Neuronal stem cell (in vitro differentiated cells): ENCODE data around the gene TYRO3.

Source experiments
- DNase-seq: peaks from one replicate; pipeline ENCODE4 v3.0.0-alpha.2; 2013; ENCODE audit warnings: low spot score
- H2AFZ ChIP-seq: one replicate; pipeline ENCODE4 v1.6.1; 2013; ENCODE audit warnings: mild to moderate bottlenecking, low read length, inconsistent platforms
- H2AK5ac ChIP-seq: 2 replicates; pipeline ENCODE4 v1.6.1; 2013; ENCODE audit warnings: low read depth, mild to moderate bottlenecking, inconsistent platforms, low read length, moderate library complexity, mixed read lengths
- H2BK120ac ChIP-seq: 2 replicates; pipeline ENCODE4 v1.6.1; 2013; ENCODE audit warnings: low read depth, mild to moderate bottlenecking, inconsistent platforms, low read length, moderate library complexity, mixed read lengths
- H2BK12ac ChIP-seq: one replicate; pipeline ENCODE4 v1.6.1; 2013; ENCODE audit warnings: low read length, inconsistent platforms
- H2BK15ac ChIP-seq: 2 replicates; pipeline ENCODE4 v1.6.1; 2013; ENCODE audit warnings: mild to moderate bottlenecking, low read length, inconsistent platforms, mixed read lengths
- H2BK5ac ChIP-seq: one replicate; pipeline ENCODE4 v1.6.1; 2013; ENCODE audit warnings: inconsistent platforms, mild to moderate bottlenecking, low read length, moderate library complexity
- H3K14ac ChIP-seq: one replicate; pipeline ENCODE4 v1.6.1; 2013; ENCODE audit warnings: low read length, inconsistent platforms
- H3K18ac ChIP-seq: 2 replicates; pipeline ENCODE4 v1.6.1; 2013; ENCODE audit warnings: low read length, inconsistent platforms
- H3K23ac ChIP-seq: 2 replicates; pipeline ENCODE4 v1.6.1; 2013; ENCODE audit warnings: low read depth, mild to moderate bottlenecking, mixed read lengths, low read length, inconsistent platforms; ENCODE audit not compliant: poor library complexity
- H3K27ac ChIP-seq: replicated peaks from 3 replicates; pipeline ENCODE4 v1.5.1; 2013; ENCODE audit warnings: low read length, inconsistent platforms
- H3K27me3 ChIP-seq, 3 experiments: 2 replicates each; pipeline ENCODE4 v1.6.1; 2013; ENCODE audit warnings: low read length in 3 of 3, mild to moderate bottlenecking in 2 of 3, inconsistent platforms in 1 of 3, low read depth in 1 of 3, mixed read lengths in 1 of 3, moderate library complexity in 1 of 3; ENCODE audit not compliant: control insufficient read depth in 3 of 3, insufficient read depth in 3 of 3
- H3K36me3 ChIP-seq, 2 donors: replicated peaks in 1 of 2; 2 replicates each; pipeline ENCODE4 v1.6.1; 2013; ENCODE audit warnings: low read length in 2 of 2; ENCODE audit not compliant: control insufficient read depth in 2 of 2, insufficient read depth in 2 of 2
- H3K4ac ChIP-seq: 2 replicates; pipeline ENCODE4 v1.6.1; 2013; ENCODE audit warnings: inconsistent platforms, mild to moderate bottlenecking, low read length, moderate library complexity
- H3K4me1 ChIP-seq, 2 donors: 1 replicate in 1 of 2; 2 replicates in 1 of 2; pipeline ENCODE4 v1.6.1; 2013; ENCODE audit warnings: low read length in 2 of 2, low read depth in 1 of 2; ENCODE audit not compliant: control insufficient read depth in 2 of 2, insufficient read depth in 1 of 2
- H3K4me2 ChIP-seq: one replicate; pipeline ENCODE4 v1.6.1; 2013; ENCODE audit warnings: mild to moderate bottlenecking, low read length, inconsistent platforms; ENCODE audit not compliant: insufficient read depth, poor library complexity, severe bottlenecking
- H3K4me3 ChIP-seq, 2 donors: 2 replicates each; pipeline ENCODE4 v1.5.1; 2013; ENCODE audit warnings: low read length in 2 of 2, mild to moderate bottlenecking in 2 of 2, inconsistent platforms in 1 of 2, moderate library complexity in 1 of 2
- H3K79me1 ChIP-seq: one replicate; pipeline ENCODE4 v1.6.1; 2013; ENCODE audit warnings: low read depth, mild to moderate bottlenecking, inconsistent platforms, low read length, moderate library complexity
- H3K9ac ChIP-seq: one replicate; pipeline ENCODE4 v1.6.1; 2013; ENCODE audit warnings: mild to moderate bottlenecking, low read depth, low read length, inconsistent platforms; ENCODE audit not compliant: poor library complexity
- H3K9me3 ChIP-seq, 2 donors: replicated peaks in 1 of 2; 2 replicates each; pipeline versions ENCODE3 to v1.6.1; 2013; ENCODE audit warnings: low read length in 2 of 2, mild to moderate bottlenecking in 2 of 2, inconsistent platforms in 1 of 2, low read depth in 1 of 2, mixed read lengths in 1 of 2, moderate library complexity in 1 of 2; ENCODE audit not compliant: control insufficient read depth in 2 of 2, insufficient read depth in 1 of 2
- H4K8ac ChIP-seq: one replicate; pipeline ENCODE4 v1.6.1; 2013; ENCODE audit warnings: low read depth, mild to moderate bottlenecking, inconsistent platforms, low read length, moderate library complexity
- H4K91ac ChIP-seq: one replicate; pipeline ENCODE4 v1.6.1; 2013; ENCODE audit warnings: low read length, low read depth, mild to moderate bottlenecking, inconsistent platforms; ENCODE audit not compliant: poor library complexity
- WGBS, 2 donors: extraction: QIAGEN DNeasy Blood & Tissue Kit; methylation state at CpG; one replicate each; pipeline ENCODE4 v1.1.7; 2013; ENCODE audit warnings: missing lambda C conversion rate in 2 of 2, mixed read lengths in 1 of 2; ENCODE audit not compliant: insufficient read length in 2 of 2, insufficient replicate concordance in 1 of 2; ENCODE audit errors: extremely low coverage in 2 of 2; 5-methylcytosine and 5-hydroxymethylcytosine counted together

The TYRO3 gene

DNA sequence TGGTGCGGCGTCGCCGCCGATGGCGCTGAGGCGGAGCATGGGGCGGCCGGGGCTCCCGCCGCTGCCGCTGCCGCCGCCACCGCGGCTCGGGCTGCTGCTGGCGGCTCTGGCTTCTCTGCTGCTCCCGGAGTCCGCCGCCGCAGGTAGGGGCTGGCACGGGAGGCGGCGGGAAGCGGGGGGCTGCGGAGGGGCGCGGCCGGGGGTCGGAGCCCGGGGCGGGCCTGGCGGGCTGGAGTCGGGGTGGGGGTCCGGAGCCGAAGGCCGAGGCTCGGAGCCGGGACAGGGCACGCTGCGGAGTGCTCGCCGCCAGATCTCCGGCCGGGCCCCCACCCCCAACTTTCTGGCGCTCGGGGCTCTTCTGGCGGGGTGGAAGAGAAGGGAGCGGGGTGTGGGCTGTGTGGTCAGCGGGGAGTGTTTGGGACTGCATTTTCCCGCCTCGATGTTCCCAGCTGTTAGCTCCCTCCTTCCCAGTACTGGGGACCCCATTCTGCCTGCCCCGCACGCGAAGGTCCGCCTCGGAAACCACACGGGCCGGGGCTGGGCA is 299 bp downstream of the TYRO3 start:
- Histone ChIP-seq H3K9me3 (peaks cover 0 to 1% of the 10 kb centered on the region in 2 donors), H3K23ac (peak overlapping the region; percentile 67), H3K4me2 (peak overlapping the region; percentile 82), H3K27me3 (peaks cover 0 to 3% (median 0%) of the 10 kb centered on the region in 3 experiments), H2BK5ac (peak overlapping the region; percentile 62), H2BK120ac (peak overlapping the region; percentile 63), H3K79me1 (peaks cover 8% of the 10 kb centered on the region), H2AFZ (peak overlapping the region; percentile 86), H4K8ac (no peak overlapping the region), H3K18ac (peak overlapping the region; percentile 99), H2BK15ac (peak overlapping the region; percentile 11), H3K4me1 (peaks cover 46 to 47% of the 10 kb centered on the region in 2 donors), H3K27ac (peak overlapping the region; percentile 57), H3K4ac (peak overlapping the region; percentile 56), H2AK5ac (peak overlapping the region; percentile 43), H4K91ac (peak overlapping the region; percentile 27), H3K9ac (peak overlapping the region; percentile 92), H3K4me3 (peak overlapping the region; percentile 76 to 91), H3K14ac (peak overlapping the region; percentile 99), H2BK12ac (no peak overlapping the region), H3K36me3 (peaks cover 7 to 25% of the 10 kb centered on the region in 2 donors)
- no CpG with 5 or more reads among the region's 60 CpGs for WGBS, 2 donors
- DNase-seq, result no peak

- Histone ChIP-seq H3K9ac (peak overlapping the region; percentile 92), H2BK120ac (peak overlapping the region; percentile 82), H3K14ac (peak overlapping the region; percentile 83), H4K8ac (no peak overlapping the region), H4K91ac (peak overlapping the region; percentile 62), H3K4me1 (peaks cover 55 to 56% of the 10 kb centered on the region in 2 donors), H2AFZ (no peak overlapping the region), H3K9me3 (peaks cover 0 to 1% of the 10 kb centered on the region in 2 donors), H2BK15ac (peak overlapping the region; percentile 99), H3K4ac (no peak overlapping the region), H3K27ac (peak overlapping the region; percentile 90), H3K23ac (peak overlapping the region; percentile 4), H3K4me3 (peak overlapping the region; percentile 4 to 76), H3K18ac (peak overlapping the region; percentile 99), H3K27me3 (no peaks in the 10 kb centered on the region), H3K79me1 (peaks cover 12% of the 10 kb centered on the region), H3K4me2 (peak overlapping the region; percentile 82), H2AK5ac (peak overlapping the region; percentile 100), H2BK5ac (peak overlapping the region; percentile 95), H2BK12ac (peak overlapping the region; percentile 16), H3K36me3 (peaks cover 10 to 26% of the 10 kb centered on the region in 2 donors)
- no peak for DNase-seq
- no CpG with 5 or more reads among the region's 2 CpGs for WGBS, 2 donors
Observed at GRCh38 chr15:41560572-41560874, 1.5 kb downstream of the TYRO3 start.

- H3K9me3 ChIP-seq, result peaks cover 0 to 1% of the 10 kb centered on the region in 2 donors
- H4K8ac ChIP-seq, result peak overlapping the region; percentile 76
- H3K4ac ChIP-seq, result peak overlapping the region; percentile 91
- no peak overlapping the region for H2AFZ ChIP-seq
- peaks cover 12 to 33% of the 10 kb centered on the region in 2 donors for H3K36me3 ChIP-seq
- H2BK120ac ChIP-seq, result peak overlapping the region; percentile 96
- WGBS, 2 donors, result no CpG with 5 or more reads among the region's 16 CpGs
- peak overlapping the region; percentile 99 for H2BK15ac ChIP-seq
- DNase-seq, result no peak
- H3K14ac ChIP-seq, result peak overlapping the region; percentile 83
- H4K91ac ChIP-seq, result peak overlapping the region; percentile 99
- peak overlapping the region; percentile 99 for H3K18ac ChIP-seq
- H3K27ac ChIP-seq, result peak overlapping the region; percentile 90
- H3K4me3 ChIP-seq, result peak overlapping the region in 1 of 2 donors; percentile 76
- H2AK5ac ChIP-seq, result peak overlapping the region; percentile 100
- peaks cover 55 to 58% of the 10 kb centered on the region in 2 donors for H3K4me1 ChIP-seq
- peak overlapping the region; percentile 95 for H2BK5ac ChIP-seq
- H3K23ac ChIP-seq, result peak overlapping the region; percentile 4
- H2BK12ac ChIP-seq, result peak overlapping the region; percentile 16
- H3K4me2 ChIP-seq, result no peak overlapping the region
- H3K9ac ChIP-seq, result peak overlapping the region; percentile 85
- peaks cover 12% of the 10 kb centered on the region for H3K79me1 ChIP-seq
- no peaks in the 10 kb centered on the region for H3K27me3 ChIP-seq
Observed at GRCh38 chr15:41561104-41561776, 2.2 kb downstream of the TYRO3 start.

GRCh38 chr15:41561777-41562145 is 2.7 kb downstream of the TYRO3 start:
- Histone ChIP-seq H3K14ac (peak overlapping the region; percentile 83), H2BK12ac (peak overlapping the region; percentile 16), H3K18ac (peak overlapping the region; percentile 99), H3K79me1 (peaks cover 12% of the 10 kb centered on the region), H4K91ac (peak overlapping the region; percentile 99), H3K9me3 (peaks cover 0 to 1% of the 10 kb centered on the region in 2 donors), H2AFZ (no peak overlapping the region), H2BK15ac (peak overlapping the region; percentile 99), H2BK5ac (peak overlapping the region; percentile 95), H3K4me2 (peak overlapping the region; percentile 53), H2BK120ac (peak overlapping the region; percentile 96), H3K36me3 (peaks cover 15 to 38% of the 10 kb centered on the region in 2 donors), H3K9ac (peak overlapping the region; percentile 85), H3K4me3 (no peak overlapping the region), H3K23ac (peak overlapping the region; percentile 4), H4K8ac (peak overlapping the region; percentile 76), H3K4me1 (peaks cover 55 to 61% of the 10 kb centered on the region in 2 donors), H3K4ac (peak overlapping the region; percentile 91), H2AK5ac (peak overlapping the region; percentile 100), H3K27me3 (no peaks in the 10 kb centered on the region), H3K27ac (peak overlapping the region; percentile 90)
- peak; percentile 64 for DNase-seq
- WGBS, 2 donors, result no CpG with 5 or more reads among the region's 3 CpGs
